T47D (cell line): Measurements from ENCODE around the gene SIPA1L3.

ENCODE experiments used
- DNase-seq, 2 experiments: peaks; one replicate each; pipeline versions ENCODE4 v3.0.0 to v3.0.0-alpha.2; 2011 to 2012; ENCODE audit warnings: low read depth in 1 of 2, low spot score in 1 of 2
- JUND ChIP-seq: IDR thresholded peaks from 2 replicates; pipeline ENCODE4 v1.6.1; 2012; ENCODE audit warnings: low read depth
- in situ Hi-C: cut with HindIII; loops from 2 replicates; pipeline ENCODE4 v1.10.0; 2016; ENCODE audit warnings: low sequenced_read_pairs, low pct_unique_long_range_greater_than_20kb

Gene SIPA1L3

DNA sequence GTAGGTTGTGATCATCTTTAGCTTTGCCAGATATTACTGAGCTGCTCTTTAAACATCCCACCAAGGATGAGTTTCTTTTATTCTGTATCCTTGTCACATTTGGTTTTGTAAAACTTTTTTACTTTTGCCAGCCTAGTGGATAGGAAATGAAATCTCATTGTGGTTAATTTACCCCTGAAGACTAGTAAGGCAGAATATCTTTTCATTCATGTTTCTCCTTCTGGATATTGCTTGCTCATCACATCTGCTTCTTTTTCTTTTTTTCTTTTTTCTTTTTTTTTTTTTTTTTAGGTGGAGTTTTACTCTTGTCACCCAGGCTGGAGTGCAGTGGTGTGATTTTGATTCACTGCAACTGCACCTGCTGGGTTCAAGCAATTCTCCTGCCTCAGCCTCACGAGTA, 31.3 kb downstream of the SIPA1L3 start:
- no peak for TF ChIP-seq JUND
- no peak for DNase-seq
- in situ Hi-C loops: no loop called here

DNA sequence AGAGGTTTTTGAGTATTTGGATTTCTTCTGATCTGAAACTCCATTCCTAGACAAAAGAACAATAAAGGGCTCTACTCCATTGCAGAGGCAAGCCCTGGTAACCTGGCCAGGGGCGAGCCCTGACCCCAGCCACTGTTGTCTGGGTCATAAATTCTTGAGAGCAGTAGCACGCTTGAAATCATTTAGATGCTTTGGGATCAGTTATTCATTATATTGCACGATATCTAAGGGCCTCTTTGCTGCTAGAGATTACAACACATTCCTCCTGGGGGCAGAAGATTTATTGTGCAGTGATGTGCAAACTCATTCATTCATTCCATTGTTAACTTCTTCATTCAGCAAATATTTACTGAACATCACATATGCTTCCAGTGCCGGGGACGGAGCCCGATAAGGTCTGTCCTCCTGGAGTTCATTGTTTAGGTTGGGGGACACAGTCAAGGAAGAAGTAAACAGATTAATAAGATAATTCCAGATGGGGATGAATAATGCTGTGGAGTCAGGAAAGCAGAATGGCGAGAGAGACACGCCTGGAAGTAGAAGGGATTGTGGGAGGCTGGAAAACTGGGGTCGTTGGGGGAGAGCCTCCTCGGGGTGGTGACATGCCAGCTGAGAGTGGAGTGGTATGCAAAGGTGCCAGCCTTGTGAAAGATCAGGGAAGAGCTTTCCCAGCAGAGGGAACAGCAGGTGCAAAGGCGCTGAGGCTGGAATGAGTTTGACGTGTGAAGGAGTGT, 34.9 kb downstream of the SIPA1L3 start:
- in situ Hi-C loops: no loop called here
- peak in 1 of 2 experiments; percentile 62 for DNase-seq
- TF ChIP-seq JUND: no peak

DNA sequence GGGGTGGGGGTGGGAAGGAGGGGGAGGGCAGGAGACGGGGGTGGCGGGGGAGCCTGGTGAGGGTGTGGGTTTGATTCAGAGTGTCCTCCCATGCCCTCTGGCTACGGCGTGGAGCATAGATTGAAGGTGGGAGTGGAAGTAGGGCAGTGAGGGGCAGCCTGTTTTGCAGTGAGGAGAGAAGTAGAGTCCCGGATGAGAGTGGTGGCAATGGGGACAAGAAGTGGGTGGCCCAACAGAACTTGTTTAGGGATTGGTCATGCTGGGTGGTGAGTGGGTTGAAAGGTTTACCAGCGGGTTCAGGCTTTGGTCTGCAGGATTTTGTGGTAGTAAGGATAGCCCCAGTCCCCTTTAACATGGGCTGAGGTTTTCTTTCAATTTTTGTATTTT, 35.5 kb downstream of the SIPA1L3 start:
- TF ChIP-seq JUND: no peak
- in situ Hi-C loops: no loop called here
- no peak for DNase-seq

DNA sequence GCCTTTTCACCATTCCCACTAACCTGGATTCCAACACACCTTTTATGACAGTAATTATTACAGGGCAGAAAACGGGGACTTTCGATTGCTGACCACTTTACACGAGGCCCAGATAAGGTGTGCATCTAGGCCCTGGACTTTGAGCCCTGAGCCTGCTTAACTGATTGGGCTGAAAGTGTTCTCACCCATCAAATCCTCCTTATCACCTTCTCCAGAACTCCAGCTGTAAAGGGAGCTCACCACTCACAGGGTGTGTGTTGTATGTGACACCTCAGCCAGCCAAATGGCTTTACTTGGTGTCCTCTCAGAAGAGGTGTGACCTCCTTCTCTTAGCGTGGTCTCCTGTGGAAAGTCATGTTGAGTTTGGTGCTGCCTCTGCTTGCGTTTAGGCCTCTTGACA, 36.5 kb downstream of the SIPA1L3 start:
- in situ Hi-C loops: no loop called here
- DNase-seq: no peak
- no peak for TF ChIP-seq JUND

DNA sequence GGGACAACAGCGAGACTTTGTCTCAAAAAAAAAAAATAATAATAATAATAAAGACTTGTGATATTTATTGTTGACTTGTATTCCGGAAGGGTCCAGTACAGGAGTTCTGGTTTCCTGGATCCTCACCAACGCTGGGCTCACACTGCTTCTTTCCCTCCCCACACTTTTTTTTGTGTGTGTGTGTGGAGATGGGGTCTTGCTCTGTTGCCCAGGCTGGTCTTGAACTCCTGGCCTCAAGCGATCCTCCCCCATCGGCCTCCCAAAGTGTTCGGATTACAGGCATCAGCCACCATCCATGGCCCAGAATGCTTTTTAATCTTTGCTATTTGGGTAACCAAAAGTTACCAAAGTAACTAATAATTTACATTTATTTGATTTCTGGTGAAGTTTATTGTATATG, 39.1 kb downstream of the SIPA1L3 start:
- in situ Hi-C loops: no loop called here

DNA sequence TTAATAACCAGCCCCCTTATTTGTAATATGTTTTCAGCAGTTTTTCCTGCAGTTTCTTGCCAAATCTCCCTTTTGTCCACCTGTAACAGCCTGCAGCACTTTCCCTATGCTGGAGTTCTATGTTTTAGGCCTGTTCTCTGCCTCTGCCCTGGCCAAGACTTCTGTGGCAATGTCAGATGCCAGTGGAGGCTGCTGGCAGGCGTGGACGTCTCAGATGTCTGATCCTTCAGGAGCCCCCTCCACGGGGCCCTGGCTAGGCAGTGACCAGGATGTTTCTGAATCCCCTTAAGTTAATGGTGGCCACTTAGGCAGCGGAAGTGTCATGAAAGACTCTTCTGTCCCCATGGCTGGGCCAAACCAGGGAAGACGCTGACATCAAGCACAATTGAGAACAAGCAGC, 40.8 kb downstream of the SIPA1L3 start:
- in situ Hi-C loops: no loop called here
- DNase-seq: no peak
- TF ChIP-seq JUND: no peak

More for the DNA sequence above, 39.1 kb downstream of the SIPA1L3 start:
- no peak for TF ChIP-seq JUND
- no peak for DNase-seq

DNA sequence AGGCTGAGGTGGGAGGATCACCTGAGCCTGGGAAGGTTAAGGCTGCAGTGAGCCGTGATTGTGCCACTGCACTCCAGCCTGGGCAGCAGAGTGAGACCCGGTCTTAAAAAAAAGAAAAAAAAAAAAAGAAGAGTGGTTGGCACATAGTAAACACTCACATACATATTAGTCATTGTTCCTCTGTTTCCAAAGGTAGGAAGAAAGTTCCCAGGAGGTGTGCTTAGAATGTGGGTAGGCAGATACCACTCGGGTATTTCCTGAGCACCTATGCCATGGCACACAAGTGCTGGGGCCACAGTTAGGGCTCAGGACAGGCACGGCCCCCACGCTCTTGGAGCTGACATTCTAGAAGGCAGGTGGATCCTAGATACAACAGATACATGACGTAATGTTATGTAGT, 41.4 kb downstream of the SIPA1L3 start:
- no peak for DNase-seq
- in situ Hi-C loops: no loop called here
- TF ChIP-seq JUND: no peak

DNA sequence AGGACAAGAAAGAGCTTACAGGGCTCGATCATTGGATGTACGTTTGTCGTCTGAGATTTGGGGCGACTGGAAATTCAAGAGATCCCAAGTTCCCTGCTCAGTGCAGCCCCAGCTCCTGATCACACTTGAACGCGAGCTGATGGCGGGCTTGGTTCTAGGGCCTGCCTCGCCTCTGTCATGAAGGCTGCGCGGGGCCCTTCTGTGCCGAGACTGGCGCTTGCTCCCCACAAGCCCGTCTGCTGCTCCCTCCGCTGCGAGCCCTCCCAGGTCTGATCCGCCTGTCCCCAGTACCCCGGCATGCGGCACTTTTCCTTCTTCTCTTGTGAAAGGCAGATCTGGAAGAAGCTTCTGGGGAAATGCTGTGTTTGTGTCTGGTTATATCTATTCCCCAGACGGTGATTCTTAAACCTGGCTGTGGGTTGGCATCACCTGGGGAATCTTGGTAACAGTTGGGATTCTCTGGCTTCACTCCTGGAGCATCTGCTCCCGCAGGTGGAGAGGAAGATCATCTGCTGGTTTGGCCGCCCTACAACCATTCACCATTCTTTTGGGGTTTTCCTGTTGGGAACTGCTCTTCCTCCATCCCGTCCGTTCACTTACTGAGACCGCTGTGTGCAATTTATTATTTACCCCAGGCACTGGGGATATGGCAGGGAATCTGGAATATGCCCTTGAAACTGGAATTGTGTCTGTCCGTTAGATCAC, 43.6 kb downstream of the SIPA1L3 start:
- in situ Hi-C loops: no loop called here
- DNase-seq: no peak
- TF ChIP-seq JUND: no peak

DNA sequence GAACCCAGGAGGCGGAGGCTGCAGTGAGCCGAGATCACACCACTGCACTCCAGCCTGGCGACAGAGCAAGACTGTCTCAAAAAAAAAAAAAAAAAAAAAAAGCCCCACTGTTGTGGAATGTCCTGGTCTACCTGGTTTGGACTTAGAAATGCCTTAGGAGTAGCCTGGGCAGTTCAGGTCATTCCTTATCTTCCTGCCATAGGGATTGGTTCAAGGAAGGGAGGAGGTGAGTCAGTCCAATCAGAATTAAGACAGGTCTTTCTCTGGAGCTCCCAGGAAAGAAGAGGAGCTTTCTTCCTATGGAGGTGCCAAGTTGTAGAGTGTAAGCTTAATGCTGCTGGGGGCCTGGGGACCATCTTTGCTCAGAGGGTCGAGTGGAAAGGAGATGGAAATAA, 44.8 kb downstream of the SIPA1L3 start:
- in situ Hi-C loops: no loop called here
- no peak for TF ChIP-seq JUND

DNA sequence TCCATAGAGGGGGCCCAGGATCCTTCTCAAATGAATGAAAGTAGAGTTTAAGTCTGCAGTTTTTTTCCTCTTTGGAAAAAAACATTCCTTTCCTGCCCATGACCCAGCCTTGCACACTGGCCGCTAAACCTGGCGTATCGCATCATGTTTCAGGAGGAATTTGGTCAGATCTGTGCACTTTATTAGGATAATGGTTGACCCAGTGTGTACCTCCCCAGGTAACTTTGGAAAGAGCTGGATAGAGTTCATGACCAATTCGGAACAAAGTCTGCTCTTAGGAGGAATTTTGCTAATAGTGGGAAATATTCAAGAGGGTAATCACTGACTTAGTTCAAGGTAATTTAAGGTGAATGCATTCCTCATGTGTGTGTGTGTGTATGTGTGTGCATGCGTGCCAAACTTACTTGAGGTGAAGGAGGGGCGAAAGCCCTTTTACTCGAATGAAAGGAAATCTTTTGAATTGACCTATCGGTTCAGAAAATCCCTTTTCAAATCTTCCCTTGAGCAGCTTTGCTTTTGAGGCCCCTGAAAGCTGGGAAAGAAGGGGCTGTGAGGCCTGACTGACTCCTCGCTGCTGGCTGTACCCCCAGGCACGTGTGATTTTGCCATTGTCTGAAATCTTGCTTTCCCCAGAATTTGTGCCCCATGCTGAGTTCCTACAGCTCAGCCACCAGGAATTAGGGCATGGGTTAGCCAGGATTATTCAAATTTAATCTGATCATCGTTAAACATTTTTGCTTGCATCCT, 46.3 kb downstream of the SIPA1L3 start:
- in situ Hi-C loops: no loop called here
- TF ChIP-seq JUND: no peak
- no peak for DNase-seq

More for the DNA sequence above, 44.8 kb downstream of the SIPA1L3 start:
- no peak for DNase-seq

DNA sequence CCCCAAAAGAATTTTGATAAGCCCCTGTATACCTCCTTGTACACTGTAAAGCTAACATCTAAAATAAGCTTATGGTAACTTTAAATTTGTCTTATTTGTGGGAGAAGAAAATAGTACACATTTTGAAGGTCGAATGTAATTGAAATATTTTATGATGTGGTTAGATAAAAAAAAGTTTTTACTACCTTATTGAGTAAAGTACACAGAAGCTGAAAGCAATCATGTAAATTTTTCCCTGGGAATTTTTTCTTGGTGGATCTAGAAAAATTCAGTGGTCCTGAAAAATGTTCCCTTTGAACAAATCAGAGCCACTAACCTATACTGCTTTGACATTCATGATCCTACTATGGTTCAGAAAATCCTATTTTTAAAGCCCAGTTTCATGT, 46.9 kb downstream of the SIPA1L3 start:
- no peak for DNase-seq
- TF ChIP-seq JUND: no peak
- in situ Hi-C loops: no loop called here

DNA sequence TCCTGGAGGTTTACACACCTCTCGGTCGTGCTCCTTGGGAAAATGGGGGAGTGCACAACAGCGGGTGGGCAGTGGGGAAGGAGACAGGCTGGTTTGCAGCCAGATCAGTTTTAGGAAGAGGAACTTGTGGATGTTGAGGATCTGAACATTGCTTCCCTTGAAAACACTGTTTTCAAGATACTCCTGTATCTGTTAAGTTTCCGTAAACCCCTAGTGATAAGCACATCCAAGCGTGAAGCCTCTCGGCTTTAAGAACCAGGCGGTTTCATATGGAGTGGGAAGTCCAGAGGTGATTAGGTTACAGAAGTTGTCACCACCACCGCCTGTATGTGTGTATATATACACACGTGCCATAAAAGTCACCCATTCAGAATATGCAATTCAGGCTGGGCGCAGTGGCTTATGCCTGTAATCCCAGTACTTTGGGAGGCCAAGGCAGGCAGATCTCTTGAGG, 47.4 kb downstream of the SIPA1L3 start:
- in situ Hi-C loops: no loop called here
- DNase-seq: no peak

DNA sequence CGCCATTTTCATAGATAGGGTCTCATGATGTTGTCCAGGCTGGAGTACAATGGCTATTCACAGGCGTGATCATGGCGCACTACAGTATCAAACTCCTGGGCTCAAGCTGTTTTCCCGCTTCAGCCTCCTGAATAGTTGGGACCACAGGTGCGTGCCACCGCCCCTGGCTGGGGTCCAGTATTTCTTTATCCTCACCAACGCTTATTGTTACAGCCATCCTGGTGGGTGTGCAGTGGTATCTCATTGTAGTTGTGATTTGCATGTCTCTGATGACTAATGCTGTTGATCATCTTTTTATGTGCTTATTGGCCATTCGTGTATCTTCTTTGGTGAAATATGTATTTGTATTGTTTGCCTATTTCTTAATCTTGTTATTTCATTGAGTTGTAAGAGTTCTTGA, 49.0 kb downstream of the SIPA1L3 start:
- no peak for DNase-seq
- in situ Hi-C loops: no loop called here
- no peak for TF ChIP-seq JUND

More for the DNA sequence above, 47.4 kb downstream of the SIPA1L3 start:
- TF ChIP-seq JUND: no peak
